HG03457 (cell line): ENCODE results near the gene SCT.

Source experiments
- ATAC-seq: cut with Tn5 transposase; IDR thresholded peaks from one replicate; pipeline ENCODE4 v1.9.1; 2021; ENCODE audit warnings: moderate number of reproducible peaks; ENCODE audit not compliant: unreplicated experiment

The SCT gene

GRCh38 chr11:623349-623869 lies 3.6 kb downstream of the SCT start:
- ATAC-seq = no peak

- ATAC-seq = no peak
These were observed 5.1 kb downstream of the SCT start for GRCh38 chr11:621838-622237.

- ATAC-seq = no peak
These were observed 5.8 kb downstream of the SCT start for GRCh38 chr11:620935-621814.

GRCh38 chr11:620201-620600 lies 6.8 kb downstream of the SCT start:
- ATAC-seq = no peak

- ATAC-seq = no peak
These were observed 7.3 kb downstream of the SCT start for GRCh38 chr11:619628-620050.

GRCh38 chr11:618856-619627 lies 7.9 kb downstream of the SCT start:
- ATAC-seq = no peak

- ATAC-seq = no peak
These were observed 8.9 kb downstream of the SCT start for GRCh38 chr11:617912-618682.

- ATAC-seq = no peak
These were observed 9.6 kb downstream of the SCT start for GRCh38 chr11:617199-617911.

- no peak for ATAC-seq
These were observed 10.4 kb downstream of the SCT start for GRCh38 chr11:616320-617198.

- peak; percentile 45 for ATAC-seq
These were observed 11.3 kb downstream of the SCT start, which contains the start of gene IRF7 for GRCh38 chr11:615504-616319. Gene IRF7, minus strand, starts transcription at chr11:615950. Its CDS starts 586 bp downstream, at chr11:615364.

- no peak for ATAC-seq
These were observed 12.1 kb downstream of the SCT start for GRCh38 chr11:614623-615503.

- no peak for ATAC-seq
These were observed 12.9 kb downstream of the SCT start for GRCh38 chr11:614021-614622.

GRCh38 chr11:613369-613968 lies 13.5 kb downstream of the SCT start:
- no peak for ATAC-seq

GRCh38 chr11:612961-613300 lies 14.1 kb downstream of the SCT start:
- no peak for ATAC-seq

- ATAC-seq = no peak
These were observed 14.6 kb downstream of the SCT start for GRCh38 chr11:612201-612960.
